Ishikawa (cell line): Measurements from ENCODE around the gene PARD3.

ENCODE experiments used
- CEBPB ChIP-seq: IDR thresholded peaks from 2 replicates; pipeline ENCODE4 v1.6.1; 2012
- CREB1 ChIP-seq: IDR thresholded peaks from 2 replicates; pipeline ENCODE4 v1.6.1; 2012; ENCODE audit warnings: low read depth
- EGR1 ChIP-seq: IDR thresholded peaks from 2 replicates; pipeline ENCODE4 v1.6.1; 2012
- EP300 ChIP-seq: IDR thresholded peaks from 2 replicates; pipeline ENCODE4 v1.6.1; 2012; ENCODE audit warnings: borderline replicate concordance
- FOXM1 ChIP-seq: IDR thresholded peaks from 2 replicates; pipeline ENCODE4 v1.6.1; 2012; ENCODE audit warnings: low read depth, borderline replicate concordance
- MAX ChIP-seq: IDR thresholded peaks from 2 replicates; pipeline ENCODE4 v1.6.1; 2012
- NFIC ChIP-seq: IDR thresholded peaks from 2 replicates; pipeline ENCODE4 v1.6.1; 2012
- RAD21 ChIP-seq: IDR thresholded peaks from 2 replicates; pipeline ENCODE4 v1.6.1; 2012; ENCODE audit warnings: low read depth
- REST ChIP-seq: IDR thresholded peaks from 2 replicates; pipeline ENCODE4 v1.6.1; 2012; ENCODE audit warnings: low read depth, mild to moderate bottlenecking
- TAF1 ChIP-seq: IDR thresholded peaks from 2 replicates; pipeline ENCODE4 v1.6.1; 2012; ENCODE audit warnings: low read depth, mild to moderate bottlenecking
- TCF12 ChIP-seq: IDR thresholded peaks from 2 replicates; pipeline ENCODE4 v1.6.1; 2012; ENCODE audit warnings: low read depth
- TEAD4 ChIP-seq: IDR thresholded peaks from 2 replicates; pipeline ENCODE4 v1.6.1; 2012
- USF1 ChIP-seq: IDR thresholded peaks from 2 replicates; pipeline ENCODE4 v1.6.1; 2012
- YY1 ChIP-seq: IDR thresholded peaks from 2 replicates; pipeline ENCODE4 v1.6.1; 2012; ENCODE audit warnings: low read depth
- ZBTB7A ChIP-seq: IDR thresholded peaks from 2 replicates; pipeline ENCODE4 v1.6.1; 2012; ENCODE audit warnings: low read depth

The PARD3 gene

GRCh38 chr10:34721208-34721840 is 93.8 kb downstream of the PARD3 start:
- TF ChIP-seq FOXM1 (no peak), EGR1 (no peak), USF1 (no peak), MAX (no peak), TCF12 (no peak)

GRCh38 chr10:34719746-34720145 is 95.3 kb downstream of the PARD3 start:
- TF ChIP-seq CREB1 (no peak), YY1 (no peak), REST (no peak), MAX (no peak), NFIC (no peak)

GRCh38 chr10:34719328-34719727 is 95.8 kb downstream of the PARD3 start:
- TF ChIP-seq REST (no peak), MAX (no peak), CREB1 (no peak), ZBTB7A (no peak), EGR1 (no peak), CEBPB (no peak), RAD21 (no peak), USF1 (no peak), TEAD4 (no peak), YY1 (no peak), TAF1 (no peak), TCF12 (no peak), EP300 (no peak), NFIC (no peak), FOXM1 (no peak)

GRCh38 chr10:34717429-34717828 is 97.7 kb downstream of the PARD3 start:
- TF ChIP-seq RAD21 (no peak), FOXM1 (no peak), NFIC (no peak), TAF1 (no peak), CREB1 (no peak), TCF12 (no peak), USF1 (no peak), EGR1 (no peak), REST (no peak)
